Hepatocyte (in vitro differentiated cells): ENCODE results near the gene NAP1L1.

ENCODE experiments used
- EZH2 ChIP-seq: fragments of 200-600 bp; sonication (generic); IDR thresholded peaks from 2 replicates; pipeline ENCODE4 v1.6.1; 2016; ENCODE audit warnings: antibody characterized with exemption, mild to moderate bottlenecking, borderline replicate concordance
- TF ChIP-seq, protein P1 (sequence below): fragments of 200-600 bp; sonication (generic); IDR thresholded peaks from 2 replicates; pipeline ENCODE4 v1.5.1; 2016; ENCODE audit warnings: antibody characterized with exemption, mild to moderate bottlenecking; ENCODE audit not compliant: poor library complexity

DNA sequence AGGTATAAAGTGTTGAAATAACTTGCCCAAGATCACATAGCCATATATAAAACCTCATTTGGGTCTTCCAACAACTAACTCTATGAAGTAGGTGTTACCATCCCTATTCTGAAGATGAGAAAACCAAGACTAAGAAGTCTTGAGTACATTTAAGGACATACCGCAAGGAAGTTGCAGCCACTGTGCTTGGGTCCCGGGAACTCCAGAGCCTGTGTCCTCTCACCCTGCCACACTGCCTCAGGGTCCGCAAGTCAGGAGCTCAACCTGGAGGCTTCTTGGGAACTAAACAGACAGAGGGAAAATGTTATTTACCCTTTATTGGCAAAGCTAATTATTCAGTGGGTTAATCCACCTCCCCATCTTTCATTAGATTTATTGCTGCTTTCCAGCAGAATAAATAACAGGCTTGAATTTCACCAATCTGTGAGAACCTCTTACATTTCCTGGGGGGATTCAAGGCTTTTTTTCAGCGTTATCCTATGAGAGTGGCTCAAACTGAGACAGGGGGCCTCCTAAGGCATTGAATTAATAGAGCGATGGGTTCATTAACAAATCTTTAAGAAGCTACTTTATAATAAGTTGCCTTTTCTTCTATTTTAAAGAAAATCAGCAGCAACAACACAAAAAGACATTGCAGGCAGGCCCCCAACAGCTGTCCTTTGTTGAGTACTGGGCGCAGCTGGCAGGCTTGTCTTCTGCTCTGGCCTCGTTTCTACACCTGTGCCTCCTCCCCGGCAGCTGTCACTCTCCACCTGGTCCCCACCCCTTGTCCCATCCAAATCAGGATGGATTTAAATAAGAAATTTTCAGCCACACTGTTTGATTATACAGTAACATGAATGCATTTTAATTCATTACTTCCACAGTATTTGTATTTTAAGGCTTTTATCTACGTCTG lies 78.2 kb downstream of the NAP1L1 start:
- TF ChIP-seq, protein P1, sequence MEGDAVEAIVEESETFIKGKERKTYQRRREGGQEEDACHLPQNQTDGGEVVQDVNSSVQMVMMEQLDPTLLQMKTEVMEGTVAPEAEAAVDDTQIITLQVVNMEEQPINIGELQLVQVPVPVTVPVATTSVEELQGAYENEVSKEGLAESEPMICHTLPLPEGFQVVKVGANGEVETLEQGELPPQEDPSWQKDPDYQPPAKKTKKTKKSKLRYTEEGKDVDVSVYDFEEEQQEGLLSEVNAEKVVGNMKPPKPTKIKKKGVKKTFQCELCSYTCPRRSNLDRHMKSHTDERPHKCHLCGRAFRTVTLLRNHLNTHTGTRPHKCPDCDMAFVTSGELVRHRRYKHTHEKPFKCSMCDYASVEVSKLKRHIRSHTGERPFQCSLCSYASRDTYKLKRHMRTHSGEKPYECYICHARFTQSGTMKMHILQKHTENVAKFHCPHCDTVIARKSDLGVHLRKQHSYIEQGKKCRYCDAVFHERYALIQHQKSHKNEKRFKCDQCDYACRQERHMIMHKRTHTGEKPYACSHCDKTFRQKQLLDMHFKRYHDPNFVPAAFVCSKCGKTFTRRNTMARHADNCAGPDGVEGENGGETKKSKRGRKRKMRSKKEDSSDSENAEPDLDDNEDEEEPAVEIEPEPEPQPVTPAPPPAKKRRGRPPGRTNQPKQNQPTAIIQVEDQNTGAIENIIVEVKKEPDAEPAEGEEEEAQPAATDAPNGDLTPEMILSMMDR, result no peak
- TF ChIP-seq EZH2, result no peak
